Activated CD4-positive, alpha-beta T cell treated with anti-CD3 and anti-CD28 coated beads, Interleukin-2, Interleukin-4, amounts not matched to agents 100 ng/mL and 50 ng/mL, durations not matched to agents 16 hours and 8 hours (primary cell): ENCODE data around the gene ZNF507.

ENCODE experiments used
- DNase-seq: peaks from one replicate; pipeline ENCODE4 v3.0.0-alpha.2; 2020; ENCODE audit warnings: low spot score

ZNF507 gene

GRCh38 chr19:32339988-32340874 is 5.2 kb upstream of the ZNF507 start:
- peak; percentile 43 for DNase-seq

GRCh38 chr19:32342695-32343094 is 2.7 kb upstream of the ZNF507 start:
- DNase-seq = no peak

GRCh38 chr19:32343550-32344262 is 1.7 kb upstream of the ZNF507 start:
- DNase-seq = no peak

- no peak for DNase-seq
Observed at GRCh38 chr19:32346901-32347300, 1.5 kb downstream of the ZNF507 start.

GRCh38 chr19:32347573-32347972 is 2.2 kb downstream of the ZNF507 start:
- no peak for DNase-seq

GRCh38 chr19:32349051-32349450 is 3.6 kb downstream of the ZNF507 start:
- no peak for DNase-seq

- no peak for DNase-seq
Observed at GRCh38 chr19:32349724-32350470, 4.5 kb downstream of the ZNF507 start.

GRCh38 chr19:32350471-32350865 is 5.1 kb downstream of the ZNF507 start:
- DNase-seq = no peak

- DNase-seq = no peak
Observed at GRCh38 chr19:32350987-32351348, 5.6 kb downstream of the ZNF507 start.

GRCh38 chr19:32352241-32352630 is 6.8 kb downstream of the ZNF507 start:
- DNase-seq = no peak

- no peak for DNase-seq
Observed at GRCh38 chr19:32354345-32354744, 8.9 kb downstream of the ZNF507 start.

- no peak for DNase-seq
Observed at GRCh38 chr19:32355309-32355708, 9.9 kb downstream of the ZNF507 start.

- no peak for DNase-seq
Observed at GRCh38 chr19:32357720-32358119, 12.3 kb downstream of the ZNF507 start.

- no peak for DNase-seq
Observed at GRCh38 chr19:32358321-32358720, 12.9 kb downstream of the ZNF507 start.

- DNase-seq = no peak
Observed at GRCh38 chr19:32359581-32359980, 14.2 kb downstream of the ZNF507 start.

- DNase-seq = no peak
Observed at GRCh38 chr19:32361574-32362317, 16.3 kb downstream of the ZNF507 start.

- no peak for DNase-seq
Observed at GRCh38 chr19:32362318-32362691, 16.9 kb downstream of the ZNF507 start.

GRCh38 chr19:32363175-32363574 is 17.8 kb downstream of the ZNF507 start:
- no peak for DNase-seq

GRCh38 chr19:32363632-32364031 is 18.2 kb downstream of the ZNF507 start:
- DNase-seq = no peak

GRCh38 chr19:32364040-32364439 is 18.6 kb downstream of the ZNF507 start:
- no peak for DNase-seq

GRCh38 chr19:32367063-32367462 is 21.7 kb downstream of the ZNF507 start:
- no peak for DNase-seq

GRCh38 chr19:32367948-32368536 is 22.6 kb downstream of the ZNF507 start:
- no peak for DNase-seq
